Upper lobe of left lung (tissue), 4 donors: ENCODE results near the gene UBB.

Experiments
- EP300 ChIP-seq, 4 donors: sonication (generic); formaldehyde crosslinking; IDR thresholded peaks; one replicate each; pipeline ENCODE4 v1.5.1; 2017; ENCODE audit warnings: antibody characterized with exemption in 4 of 4, control low read depth in 2 of 4
- POLR2AphosphoS5 ChIP-seq, 2 donors: sonication (generic); formaldehyde crosslinking; IDR thresholded peaks; one replicate each; pipeline ENCODE4 v1.5.1; 2017; ENCODE audit warnings: antibody characterized with exemption in 2 of 2
- TF ChIP-seq, protein P1 (sequence below), 6 experiments: fragments of 450-650 bp in 4 of 6; fragments of 200-600 bp in 2 of 6; sonication (generic) in 2 of 6; IDR thresholded peaks; one replicate each; pipeline ENCODE4 v1.5.1; 2016 to 2019; ENCODE audit warnings: antibody characterized with exemption in 6 of 6

DNA sequence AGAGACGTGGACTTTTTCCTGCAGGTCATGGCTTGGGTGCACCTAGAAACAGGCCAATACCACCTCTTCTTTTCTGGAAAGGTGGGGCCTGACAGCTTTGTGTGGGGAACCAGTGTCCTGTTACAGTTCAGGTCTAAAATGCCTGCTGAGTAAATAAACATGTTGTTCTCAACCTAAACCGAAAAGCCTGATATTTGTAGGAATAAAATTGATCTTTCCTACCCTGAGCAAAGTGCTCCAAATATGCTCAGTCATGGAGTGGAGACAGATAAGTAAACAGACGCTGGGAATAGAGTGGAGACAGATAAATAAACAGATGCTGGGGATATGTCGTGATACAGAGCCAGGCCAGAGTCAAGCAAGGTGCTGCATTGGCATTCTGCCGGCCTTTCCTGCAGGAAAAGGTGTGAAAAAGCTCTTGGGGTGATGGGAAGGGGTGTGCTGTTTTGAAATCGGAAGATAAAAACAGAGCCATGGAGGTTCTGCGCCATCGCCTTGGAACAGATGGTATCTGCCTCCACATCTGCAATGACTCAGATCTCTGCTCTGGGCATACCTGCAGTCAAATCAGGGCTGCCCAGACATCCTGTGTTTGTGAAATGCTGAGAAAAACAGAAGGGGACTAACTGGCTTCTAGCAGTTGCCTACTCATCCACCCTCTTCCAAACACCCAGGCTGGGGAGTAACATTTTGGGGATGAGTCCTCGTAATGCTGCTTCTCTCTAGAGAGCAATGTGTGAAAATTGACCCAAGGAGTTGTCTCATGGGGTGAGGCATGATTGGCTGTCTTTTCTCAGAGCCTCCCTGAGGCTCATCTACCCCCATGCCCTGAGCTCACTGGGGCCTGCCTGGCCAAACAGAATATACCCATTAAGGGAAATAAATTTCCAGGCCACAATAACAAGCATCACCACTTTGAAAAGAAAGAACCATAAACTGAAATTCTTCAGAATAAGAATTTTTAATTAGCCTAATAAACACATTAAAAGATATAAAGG, 17.7 kb downstream of the UBB start:
- TF ChIP-seq EP300 (IDR thresholded peaks at IDR 0.05) (peak in 1 of 4 donors; percentile 30), POLR2AphosphoS5 (IDR thresholded peaks at IDR 0.05) (peak in 1 of 2 donors; percentile 59)
- TF ChIP-seq, protein P1, sequence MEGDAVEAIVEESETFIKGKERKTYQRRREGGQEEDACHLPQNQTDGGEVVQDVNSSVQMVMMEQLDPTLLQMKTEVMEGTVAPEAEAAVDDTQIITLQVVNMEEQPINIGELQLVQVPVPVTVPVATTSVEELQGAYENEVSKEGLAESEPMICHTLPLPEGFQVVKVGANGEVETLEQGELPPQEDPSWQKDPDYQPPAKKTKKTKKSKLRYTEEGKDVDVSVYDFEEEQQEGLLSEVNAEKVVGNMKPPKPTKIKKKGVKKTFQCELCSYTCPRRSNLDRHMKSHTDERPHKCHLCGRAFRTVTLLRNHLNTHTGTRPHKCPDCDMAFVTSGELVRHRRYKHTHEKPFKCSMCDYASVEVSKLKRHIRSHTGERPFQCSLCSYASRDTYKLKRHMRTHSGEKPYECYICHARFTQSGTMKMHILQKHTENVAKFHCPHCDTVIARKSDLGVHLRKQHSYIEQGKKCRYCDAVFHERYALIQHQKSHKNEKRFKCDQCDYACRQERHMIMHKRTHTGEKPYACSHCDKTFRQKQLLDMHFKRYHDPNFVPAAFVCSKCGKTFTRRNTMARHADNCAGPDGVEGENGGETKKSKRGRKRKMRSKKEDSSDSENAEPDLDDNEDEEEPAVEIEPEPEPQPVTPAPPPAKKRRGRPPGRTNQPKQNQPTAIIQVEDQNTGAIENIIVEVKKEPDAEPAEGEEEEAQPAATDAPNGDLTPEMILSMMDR (IDR thresholded peaks at IDR 0.05) = no peak
